Activated T-cell treated with anti-CD3 and anti-CD28 coated beads, Interleukin-2, amount 50 U/mL, for 72 hours (primary cell): Measurements from ENCODE around the gene SLIT3. TPM values are rescaled to one million over a fixed set of nuclear protein-coding genes. Genes with fewer than 3 reads are reported as not detected.

Experiments
- ATAC-seq, 2 donors: fragments of 150-1000 bp; cut with Tn5 transposase; replicated peaks in 1 of 2; 2 replicates each; pipeline ENCODE4 v1.10.0; 2021; ENCODE audit warnings: moderate library complexity in 2 of 2, mild to moderate bottlenecking in 1 of 2
- DNase-seq, 2 donors: peaks; one replicate each; pipeline ENCODE4 v3.0.0; 2021 to 2022; ENCODE audit warnings: mixed read lengths in 1 of 2
- H3K27ac Mint-ChIP-seq: one replicate; pipeline ENCODE4 v1.8.0; 2022; ENCODE audit warnings: mild to moderate bottlenecking, moderate library complexity, mixed read lengths
- H3K27me3 Mint-ChIP-seq: one replicate; pipeline ENCODE4 v1.8.0; 2022; ENCODE audit warnings: low read depth, mixed read lengths
- H3K36me3 Mint-ChIP-seq, 2 donors: one replicate each; pipeline ENCODE4 v1.8.0; 2022; ENCODE audit warnings: mixed read lengths in 2 of 2, mild to moderate bottlenecking in 1 of 2; ENCODE audit not compliant: insufficient read depth in 2 of 2
- H3K4me1 Mint-ChIP-seq: one replicate; pipeline ENCODE4 v1.8.0; 2022; ENCODE audit warnings: low read depth, mixed read lengths
- H3K4me3 Mint-ChIP-seq, 2 donors: one replicate each; pipeline ENCODE4 v1.8.0; 2022; ENCODE audit warnings: mild to moderate bottlenecking in 2 of 2, mixed read lengths in 2 of 2, moderate library complexity in 2 of 2
- H3K9me3 Mint-ChIP-seq, 2 donors: one replicate each; pipeline ENCODE4 v1.8.0; 2022; ENCODE audit warnings: mixed read lengths in 2 of 2
- total RNA-seq, 2 donors: library from RNA; stranded (reverse); gene quantifications; one replicate each; pipeline ENCODE4 v1.2.3, GENCODE V29; 2022

Gene SLIT3
- total RNA-seq, 2 donors from 2014 or later: 1.7 to 3.1 TPM

DNA sequence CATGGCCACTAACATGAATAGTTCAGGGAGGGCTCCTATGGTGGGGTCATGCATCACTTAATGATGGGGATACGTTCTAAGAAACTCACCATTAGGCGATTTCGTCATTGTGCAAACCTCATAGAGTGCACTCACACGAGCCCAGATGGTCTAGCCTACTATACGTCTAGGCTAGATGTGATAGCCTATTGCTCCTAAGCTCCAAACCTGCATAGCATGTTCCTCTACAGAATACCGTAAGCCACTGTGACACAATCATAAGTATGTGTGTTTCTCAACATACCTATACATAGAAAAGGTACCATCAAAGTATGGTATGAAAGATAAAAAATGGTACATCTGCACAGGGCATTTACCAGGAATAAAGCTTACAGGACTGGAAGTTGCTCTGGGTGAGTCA, 6.3 kb downstream of the SLIT3 start:
- H3K9me3 Mint-ChIP-seq: no peaks in the 10 kb centered on the region
- H3K27me3 Mint-ChIP-seq: peaks cover 8% of the 10 kb centered on the region
- ATAC-seq (no peak), DNase-seq (no peak)
- H3K4me3 Mint-ChIP-seq: no peak overlapping the region
- H3K36me3 Mint-ChIP-seq: no peaks in the 10 kb centered on the region
- H3K4me1 Mint-ChIP-seq: no peaks in the 10 kb centered on the region
- no peak overlapping the region for H3K27ac Mint-ChIP-seq

GRCh38 chr5:169291877-169292276, 9.1 kb downstream of the SLIT3 start:
- H3K36me3 Mint-ChIP-seq: no peaks in the 10 kb centered on the region
- DNase-seq (no peak), ATAC-seq (no peak)
- no peak overlapping the region for H3K27ac Mint-ChIP-seq
- no peaks in the 10 kb centered on the region for H3K4me1 Mint-ChIP-seq
- H3K27me3 Mint-ChIP-seq: no peaks in the 10 kb centered on the region
- H3K9me3 Mint-ChIP-seq: no peaks in the 10 kb centered on the region
- H3K4me3 Mint-ChIP-seq: no peak overlapping the region

- H3K27ac Mint-ChIP-seq: no peak overlapping the region
- ATAC-seq (no peak), DNase-seq (no peak)
- no peaks in the 10 kb centered on the region for H3K9me3 Mint-ChIP-seq
- no peaks in the 10 kb centered on the region for H3K36me3 Mint-ChIP-seq
- no peak overlapping the region for H3K4me3 Mint-ChIP-seq
- no peaks in the 10 kb centered on the region for H3K4me1 Mint-ChIP-seq
- H3K27me3 Mint-ChIP-seq: no peaks in the 10 kb centered on the region
Measured at GRCh38 chr5:169290895-169291294, 10.0 kb downstream of the SLIT3 start.

DNA sequence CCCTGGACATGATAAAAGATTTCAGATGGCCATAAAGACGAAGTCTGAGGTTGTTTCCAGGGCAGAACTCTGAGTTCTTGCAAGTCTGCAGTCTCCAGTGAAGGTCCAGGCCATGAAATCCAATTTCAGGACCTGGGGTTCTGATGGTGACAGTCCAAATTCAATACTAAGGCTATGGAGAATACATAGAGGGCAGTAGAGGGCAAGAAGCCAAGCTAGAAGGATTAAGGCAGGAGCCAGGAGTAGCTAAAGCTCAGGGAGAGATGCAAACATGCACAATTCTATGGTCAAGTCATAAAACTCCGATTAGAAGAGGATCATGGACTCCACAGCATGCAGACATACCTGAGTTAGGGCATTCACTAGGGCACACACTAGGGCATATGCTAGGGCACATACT, 11.4 kb downstream of the SLIT3 start:
- no peak overlapping the region for H3K4me3 Mint-ChIP-seq
- ATAC-seq (no peak), DNase-seq (no peak)
- peaks cover 0 to 2% of the 10 kb centered on the region in 2 donors for H3K9me3 Mint-ChIP-seq
- H3K4me1 Mint-ChIP-seq: no peaks in the 10 kb centered on the region
- H3K27ac Mint-ChIP-seq: no peak overlapping the region
- no peaks in the 10 kb centered on the region for H3K36me3 Mint-ChIP-seq
- H3K27me3 Mint-ChIP-seq: no peaks in the 10 kb centered on the region

DNA sequence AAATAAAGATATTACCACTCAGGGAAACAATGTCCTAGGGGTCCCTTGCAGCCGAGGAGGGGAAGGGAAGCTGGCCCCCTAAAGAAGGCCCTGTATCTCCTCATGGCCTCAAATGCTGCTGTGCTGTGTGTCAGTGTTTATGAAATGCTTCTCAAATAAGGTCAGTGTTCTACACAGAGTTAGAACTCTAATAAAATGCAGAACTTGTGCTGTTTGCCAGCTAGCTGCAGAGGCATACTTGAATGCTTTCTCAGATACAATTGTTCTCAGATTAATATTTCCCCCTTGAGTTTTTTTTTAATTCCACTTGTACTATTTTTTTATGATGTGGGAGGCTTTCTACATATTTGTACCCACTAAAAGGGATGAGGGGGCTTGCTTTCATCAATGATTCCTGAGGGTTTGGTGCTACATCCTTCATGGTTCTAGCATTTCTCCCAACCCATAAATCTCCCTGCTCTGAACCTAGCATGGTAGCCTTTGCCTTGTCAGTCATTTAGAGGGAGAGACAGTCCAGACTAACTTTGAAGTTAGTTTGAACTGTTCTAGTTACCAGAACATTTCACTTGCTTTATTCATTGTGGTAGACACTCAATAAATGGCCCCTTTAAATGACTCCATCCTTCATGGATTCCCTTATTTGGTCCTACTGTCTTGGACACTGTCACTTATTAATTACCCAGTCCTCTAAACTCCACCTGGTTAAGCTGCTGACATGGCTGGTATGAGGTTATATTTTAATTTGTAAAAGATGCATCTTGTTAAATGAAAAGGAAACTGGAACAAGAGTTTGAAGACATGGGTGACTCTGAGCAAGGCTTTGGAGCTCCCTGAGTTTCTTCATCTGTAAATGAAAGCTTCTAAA, 12.6 kb downstream of the SLIT3 start:
- DNase-seq (no peak), ATAC-seq (no peak)
- Mint-ChIP-seq H3K9me3 (peaks cover 0 to 2% of the 10 kb centered on the region in 2 donors), H3K36me3 (no peaks in the 10 kb centered on the region), H3K27ac (no peak overlapping the region), H3K4me3 (no peak overlapping the region), H3K27me3 (no peaks in the 10 kb centered on the region), H3K4me1 (no peaks in the 10 kb centered on the region)

DNA sequence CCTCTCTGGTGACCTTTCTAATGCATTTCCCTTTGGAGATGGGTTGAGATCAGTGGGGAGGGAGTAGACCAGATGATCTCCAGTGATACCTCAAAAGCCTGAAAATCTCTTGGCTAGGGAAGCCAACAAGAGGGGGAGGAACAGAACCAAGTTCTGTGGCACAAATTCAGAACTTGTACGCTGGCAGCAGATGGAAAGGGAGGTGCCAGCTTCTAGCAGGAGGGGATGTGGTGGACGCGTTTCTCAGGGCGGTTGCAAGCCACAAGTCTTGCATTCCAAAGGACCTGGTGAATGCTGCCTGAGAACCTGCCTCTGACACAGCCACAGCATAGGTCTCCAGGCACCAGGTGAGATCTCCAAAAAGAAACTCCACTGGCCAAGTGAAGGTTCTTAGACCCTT, 13.4 kb downstream of the SLIT3 start:
- no peak for ATAC-seq
- Mint-ChIP-seq H3K9me3 (peaks cover 0 to 2% of the 10 kb centered on the region in 2 donors), H3K4me3 (no peak overlapping the region), H3K4me1 (no peaks in the 10 kb centered on the region), H3K36me3 (no peaks in the 10 kb centered on the region), H3K27me3 (no peaks in the 10 kb centered on the region), H3K27ac (no peak overlapping the region)
- DNase-seq: no peak

GRCh38 chr5:169286572-169287300, 14.2 kb downstream of the SLIT3 start:
- Mint-ChIP-seq H3K4me3 (no peak overlapping the region), H3K27ac (no peak overlapping the region), H3K4me1 (no peaks in the 10 kb centered on the region), H3K27me3 (no peaks in the 10 kb centered on the region), H3K9me3 (peaks cover 0 to 2% of the 10 kb centered on the region in 2 donors), H3K36me3 (no peaks in the 10 kb centered on the region)
- DNase-seq: no peak
- no peak for ATAC-seq

DNA sequence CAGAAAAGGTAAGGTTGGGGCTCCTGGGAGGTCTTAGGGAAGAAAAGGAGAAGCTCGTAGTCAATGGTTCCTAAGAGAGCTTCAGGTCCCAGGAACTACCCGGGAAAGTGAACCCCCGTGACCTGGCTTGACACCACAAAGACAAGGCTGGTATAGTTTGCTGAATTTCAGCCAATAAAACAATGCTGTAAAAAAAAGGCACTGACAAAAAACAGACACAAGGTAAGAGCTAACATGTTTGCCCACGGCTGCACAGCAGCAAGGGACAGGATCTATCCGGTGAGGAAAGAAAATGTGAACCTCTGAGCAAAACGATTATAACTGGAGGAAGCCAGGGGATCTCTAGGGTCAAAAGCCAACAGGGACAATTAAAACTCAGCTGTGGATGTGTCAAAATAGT, 17.1 kb downstream of the SLIT3 start:
- Mint-ChIP-seq H3K27me3 (no peaks in the 10 kb centered on the region), H3K4me1 (no peaks in the 10 kb centered on the region), H3K9me3 (peaks cover 0 to 2% of the 10 kb centered on the region in 2 donors), H3K36me3 (no peaks in the 10 kb centered on the region), H3K4me3 (no peak overlapping the region), H3K27ac (no peak overlapping the region)
- ATAC-seq: no peak
- no peak for DNase-seq

GRCh38 chr5:169281625-169282024, 19.3 kb downstream of the SLIT3 start:
- H3K4me3 Mint-ChIP-seq: no peak overlapping the region

GRCh38 chr5:169280696-169281095, 20.2 kb downstream of the SLIT3 start:
- Mint-ChIP-seq H3K27me3 (no peaks in the 10 kb centered on the region), H3K9me3 (peaks cover 0 to under 1% of the 10 kb centered on the region in 2 donors), H3K36me3 (no peaks in the 10 kb centered on the region), H3K4me1 (no peaks in the 10 kb centered on the region), H3K4me3 (no peak overlapping the region), H3K27ac (no peak overlapping the region)
- ATAC-seq: no peak
- no peak for DNase-seq

More at GRCh38 chr5:169281625-169282024, 19.3 kb downstream of the SLIT3 start:
- Mint-ChIP-seq H3K27me3 (no peaks in the 10 kb centered on the region), H3K36me3 (no peaks in the 10 kb centered on the region), H3K9me3 (peaks cover 0 to 2% of the 10 kb centered on the region in 2 donors), H3K27ac (no peak overlapping the region), H3K4me1 (no peaks in the 10 kb centered on the region)
- DNase-seq (no peak), ATAC-seq (no peak)

GRCh38 chr5:169280286-169280685, 20.7 kb downstream of the SLIT3 start:
- no peaks in the 10 kb centered on the region for H3K36me3 Mint-ChIP-seq
- DNase-seq (no peak), ATAC-seq (no peak)
- no peak overlapping the region for H3K27ac Mint-ChIP-seq
- H3K9me3 Mint-ChIP-seq: no peaks in the 10 kb centered on the region
- no peaks in the 10 kb centered on the region for H3K4me1 Mint-ChIP-seq
- no peaks in the 10 kb centered on the region for H3K27me3 Mint-ChIP-seq
- H3K4me3 Mint-ChIP-seq: no peak overlapping the region

DNA sequence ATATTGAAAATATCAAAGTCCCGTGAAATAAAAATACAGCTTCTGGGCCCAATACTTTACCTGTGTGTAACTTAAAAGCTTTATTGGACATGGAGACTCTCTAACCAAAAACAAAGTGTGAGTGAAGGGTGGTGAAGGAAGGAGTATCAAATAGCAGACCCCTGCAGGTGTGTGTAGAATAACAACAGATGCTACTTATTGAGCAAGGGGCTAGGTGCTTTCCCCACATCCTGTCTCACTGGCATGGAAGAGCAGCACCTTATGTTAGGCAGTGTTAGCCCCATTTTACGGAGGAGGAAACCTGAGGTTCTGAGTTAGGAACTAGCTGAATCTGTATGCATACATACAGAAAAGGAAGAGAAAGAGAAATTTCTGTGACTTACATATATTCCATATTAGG, 21.8 kb downstream of the SLIT3 start:
- Mint-ChIP-seq H3K4me1 (no peaks in the 10 kb centered on the region), H3K36me3 (no peaks in the 10 kb centered on the region), H3K9me3 (no peaks in the 10 kb centered on the region), H3K27me3 (no peaks in the 10 kb centered on the region), H3K4me3 (no peak overlapping the region), H3K27ac (no peak overlapping the region)
- DNase-seq (no peak), ATAC-seq (no peak)

DNA sequence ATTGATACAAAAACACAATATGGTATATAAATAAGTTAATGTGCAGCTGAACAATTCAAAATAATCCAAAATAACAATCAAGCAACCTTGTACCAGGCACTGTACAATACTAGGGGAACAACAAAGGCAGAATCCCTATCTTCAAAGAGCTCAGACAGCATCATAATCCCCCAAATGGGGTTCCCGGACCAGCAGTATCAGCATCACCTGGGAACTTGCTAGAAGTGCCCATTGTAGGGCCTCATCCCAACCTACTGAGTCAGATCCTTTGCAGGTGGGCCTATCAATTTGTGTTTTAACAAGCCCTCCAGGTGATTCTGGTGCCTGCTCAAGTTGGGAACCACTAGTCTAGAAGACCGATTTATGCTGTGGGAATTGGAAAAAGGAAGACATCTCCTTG, 27.1 kb downstream of the SLIT3 start:
- Mint-ChIP-seq H3K4me1 (no peaks in the 10 kb centered on the region), H3K36me3 (no peaks in the 10 kb centered on the region), H3K27ac (no peak overlapping the region), H3K9me3 (no peaks in the 10 kb centered on the region), H3K27me3 (no peaks in the 10 kb centered on the region), H3K4me3 (no peak overlapping the region)
- ATAC-seq: no peak
- DNase-seq: no peak
